Lung (tissue), 12 donors: ENCODE measurements around the gene MAP3K19. TPM values are rescaled to one million over a fixed set of nuclear protein-coding genes. Genes with fewer than 3 reads are reported as not detected.

ENCODE experiments used
- ATAC-seq: fragments of 200-7000 bp; cut with Tn5 transposase; one replicate; pipeline ENCODE4 v1.9.1; 2020; ENCODE audit warnings: moderate number of reproducible peaks; ENCODE audit not compliant: insufficient read depth, low FRiP score
- DNase-seq, 3 donors: peaks; one replicate each; pipeline ENCODE4 v3.0.0-alpha.2; 2013 to 2017
- H3K27ac ChIP-seq, 2 donors: one replicate each; pipeline ENCODE4 v1.5.1; 2013; ENCODE audit warnings: mild to moderate bottlenecking in 2 of 2, moderate library complexity in 2 of 2, control low read depth in 1 of 2, inconsistent platforms in 1 of 2, low read depth in 1 of 2, low read length in 1 of 2
- H3K27me3 ChIP-seq, 3 donors: one replicate each; pipeline ENCODE4 v1.5.1; 2013; ENCODE audit warnings: low read length in 2 of 3; ENCODE audit not compliant: control insufficient read depth in 3 of 3, insufficient read depth in 3 of 3
- H3K36me3 ChIP-seq, 4 donors: one replicate each; pipeline ENCODE4 v1.5.1; 2013; ENCODE audit warnings: low read length in 4 of 4, mild to moderate bottlenecking in 1 of 4, moderate library complexity in 1 of 4; ENCODE audit not compliant: control insufficient read depth in 4 of 4, insufficient read depth in 4 of 4
- H3K4me1 ChIP-seq, 5 donors: one replicate each; pipeline ENCODE4 v1.5.1; 2013; ENCODE audit warnings: low read length in 5 of 5, mild to moderate bottlenecking in 2 of 5, moderate library complexity in 1 of 5; ENCODE audit not compliant: control insufficient read depth in 5 of 5, insufficient read depth in 5 of 5
- H3K4me3 ChIP-seq: one replicate; pipeline ENCODE4 v1.5.1; 2013; ENCODE audit warnings: mild to moderate bottlenecking, control low read depth, moderate library complexity
- H3K9ac ChIP-seq, 2 donors: one replicate each; pipeline ENCODE4 v1.5.1; 2013; ENCODE audit warnings: low read length in 2 of 2, control low read depth in 1 of 2; ENCODE audit not compliant: insufficient read depth in 1 of 2
- H3K9me3 ChIP-seq, 4 donors: one replicate each; pipeline ENCODE4 v1.5.1; 2013; ENCODE audit warnings: low read length in 3 of 4, mild to moderate bottlenecking in 1 of 4, moderate library complexity in 1 of 4; ENCODE audit not compliant: control insufficient read depth in 4 of 4, insufficient read depth in 3 of 4
- CTCF ChIP-seq: IDR thresholded peaks from 2 replicates; pipeline ENCODE4 v1.5.1; 2012; ENCODE audit warnings: mild to moderate bottlenecking; ENCODE audit errors: control extremely low read depth, extremely low read depth
- WGBS, 2 donors: extraction: QIAGEN DNeasy Blood & Tissue Kit; methylation state at CpG; one replicate each; pipeline ENCODE4 v1.1.7; 2013; 5-methylcytosine and 5-hydroxymethylcytosine counted together
- polyA plus RNA-seq, 2 donors: library from polyadenylated mRNA; stranded (reverse); fragments of 200-250 nt; gene quantifications; one replicate each; pipeline ENCODE4 v1.2.1, GENCODE V29; 2013
- total RNA-seq, 2 donors: library from RNA; depleted of rRNA in 1 of 2; stranded (reverse); fragments of >200 nt in 1 of 2; gene quantifications; one replicate each; pipeline ENCODE4 v1.2.1, GENCODE V29; 2014 to 2021
- donor health status: control.
- donor health status: control.
- donor health status: Bipolar disorder and iron deficiency.
- donor health status: healthy.
- donor health status: DM: yes; HTN: yes; CAD: no.

The MAP3K19 gene
- total and polyA plus RNA-seq, 4 donors: 1.9 to 21.1 (median 6.9) TPM

GRCh38 chr2:135063210-135063609, 16.0 kb upstream of the MAP3K19 start:
- DNase-seq (no peak), ATAC-seq (no peak)
- Histone ChIP-seq H3K4me3 (no peak overlapping the region), H3K9ac (no peak overlapping the region), H3K4me1 (peaks cover 0 to 7% (median 0%) of the 10 kb centered on the region in 5 donors), H3K36me3 (peaks cover 5 to 13% (median 7%) of the 10 kb centered on the region in 4 donors), H3K27me3 (no peaks in the 10 kb centered on the region), H3K9me3 (no peaks in the 10 kb centered on the region), H3K27ac (peak overlapping the region in 1 of 2 donors; percentile 21)
- WGBS, 2 donors: 82% methylated on average over 1 of the region's 1 CpG
- no peak for TF ChIP-seq CTCF

GRCh38 chr2:135059577-135059976, 12.3 kb upstream of the MAP3K19 start:
- Histone ChIP-seq H3K27ac (no peak overlapping the region), H3K9ac (no peak overlapping the region), H3K36me3 (peaks cover 5 to 15% (median 7%) of the 10 kb centered on the region in 4 donors), H3K4me1 (peaks cover 0 to 4% (median 0%) of the 10 kb centered on the region in 5 donors), H3K9me3 (no peaks in the 10 kb centered on the region), H3K27me3 (no peaks in the 10 kb centered on the region), H3K4me3 (no peak overlapping the region)
- ATAC-seq: no peak
- no peak for DNase-seq
- no peak for TF ChIP-seq CTCF

- H3K4me1 ChIP-seq: peaks cover 2 to 16% (median 5%) of the 10 kb centered on the region in 5 donors
- no peak overlapping the region for H3K9ac ChIP-seq
- ATAC-seq (no peak), DNase-seq (no peak)
- H3K27me3 ChIP-seq: no peaks in the 10 kb centered on the region
- no peak overlapping the region for H3K27ac ChIP-seq
- no peak overlapping the region for H3K4me3 ChIP-seq
- TF ChIP-seq CTCF: no peak
- H3K9me3 ChIP-seq: no peaks in the 10 kb centered on the region
- peaks cover 0 to 10% (median 4%) of the 10 kb centered on the region in 4 donors for H3K36me3 ChIP-seq
Observed at GRCh38 chr2:135056790-135057189, 9.5 kb upstream of the MAP3K19 start.

- Histone ChIP-seq H3K36me3 (peaks cover 0 to 3% (median under 1%) of the 10 kb centered on the region in 4 donors), H3K4me3 (no peak overlapping the region), H3K9ac (no peak overlapping the region), H3K27me3 (no peaks in the 10 kb centered on the region), H3K9me3 (no peaks in the 10 kb centered on the region), H3K27ac (no peak overlapping the region), H3K4me1 (peaks cover 2 to 16% (median 5%) of the 10 kb centered on the region in 5 donors)
- no peak for TF ChIP-seq CTCF
- 77 to 87% methylated on average over 2 of the region's 2 CpGs for WGBS, 2 donors
- DNase-seq (peak in 1 of 3 donors; percentile 12), ATAC-seq (no peak)
Observed at GRCh38 chr2:135055182-135055786, 8.0 kb upstream of the MAP3K19 start.
